ENCODE data around the gene TBC1D13. TPM values are rescaled to one million over a fixed set of nuclear protein-coding genes. Genes with fewer than 3 reads are reported as not detected.

Gene TBC1D13
- total and polyA plus RNA-seq, 11 donors = 9.6 to 27.3 (median 18.4) TPM

DNA sequence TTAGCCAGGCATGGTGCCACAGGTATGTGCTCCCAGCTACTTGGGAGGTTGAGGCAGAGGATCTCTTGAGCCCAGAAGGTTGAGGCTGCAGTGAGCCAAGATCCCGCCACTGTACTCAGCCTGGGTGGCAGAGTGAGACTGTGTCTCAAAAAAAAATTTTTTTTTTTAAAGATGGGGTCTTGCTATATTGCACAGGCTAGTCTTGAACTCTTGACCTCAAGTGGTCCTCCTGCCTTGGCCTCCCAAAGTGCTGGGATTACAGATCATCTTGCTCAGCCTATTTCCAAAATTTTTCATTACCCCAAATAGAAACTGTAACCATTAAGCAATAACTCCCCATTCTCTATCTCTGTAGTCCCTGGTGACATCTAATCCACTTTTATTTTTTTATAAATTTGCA lies 4.4 kb upstream of the TBC1D13 start:
- no peak for ATAC-seq
- Histone ChIP-seq H3K36me3 (no peaks in the 10 kb centered on the region), H3K27me3 (no peaks in the 10 kb centered on the region), H3K27ac (peak overlapping the region in 1 of 12 donors; percentile 54), H3K4me3 (no peak overlapping the region), H3K9me3 (peaks cover 0 to 10% (median 0%) of the 10 kb centered on the region in 12 donors), H3K4me1 (peaks cover 0 to 18% (median 5%) of the 10 kb centered on the region in 12 donors)
- no peak for DNase-seq
- 89 to 100% (median 93%) methylated on average over 1 of the region's 1 CpG for WGBS, 4 donors
- intact Hi-C loops (cut with DNase I) = no loop called here
- no peak for TF ChIP-seq POLR2A (IDR thresholded peaks at IDR 0.05)
- TF ChIP-seq, protein P1, sequence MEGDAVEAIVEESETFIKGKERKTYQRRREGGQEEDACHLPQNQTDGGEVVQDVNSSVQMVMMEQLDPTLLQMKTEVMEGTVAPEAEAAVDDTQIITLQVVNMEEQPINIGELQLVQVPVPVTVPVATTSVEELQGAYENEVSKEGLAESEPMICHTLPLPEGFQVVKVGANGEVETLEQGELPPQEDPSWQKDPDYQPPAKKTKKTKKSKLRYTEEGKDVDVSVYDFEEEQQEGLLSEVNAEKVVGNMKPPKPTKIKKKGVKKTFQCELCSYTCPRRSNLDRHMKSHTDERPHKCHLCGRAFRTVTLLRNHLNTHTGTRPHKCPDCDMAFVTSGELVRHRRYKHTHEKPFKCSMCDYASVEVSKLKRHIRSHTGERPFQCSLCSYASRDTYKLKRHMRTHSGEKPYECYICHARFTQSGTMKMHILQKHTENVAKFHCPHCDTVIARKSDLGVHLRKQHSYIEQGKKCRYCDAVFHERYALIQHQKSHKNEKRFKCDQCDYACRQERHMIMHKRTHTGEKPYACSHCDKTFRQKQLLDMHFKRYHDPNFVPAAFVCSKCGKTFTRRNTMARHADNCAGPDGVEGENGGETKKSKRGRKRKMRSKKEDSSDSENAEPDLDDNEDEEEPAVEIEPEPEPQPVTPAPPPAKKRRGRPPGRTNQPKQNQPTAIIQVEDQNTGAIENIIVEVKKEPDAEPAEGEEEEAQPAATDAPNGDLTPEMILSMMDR (IDR thresholded peaks at IDR 0.05) = no peak

GRCh38 chr9:128785427-128785826 lies 1.6 kb upstream of the TBC1D13 start:
- Histone ChIP-seq H3K27ac (no peak overlapping the region), H3K36me3 (peaks cover 0 to 20% (median 8%) of the 10 kb centered on the region in 9 donors), H3K27me3 (no peaks in the 10 kb centered on the region), H3K4me1 (peaks cover 0 to 26% (median 15%) of the 10 kb centered on the region in 12 donors), H3K9me3 (peaks cover 0 to 10% (median 0%) of the 10 kb centered on the region in 12 donors), H3K4me3 (no peak overlapping the region)
- intact Hi-C loops (cut with DNase I) = loop anchor here in 2 of 10 donors (1.0 to 5.0 kb wide), 3 partner anchors 12 to 83 kb away; partner anchors contain the start of gene PKN3 (in 1 of the 2)
- no peak for TF ChIP-seq POLR2A (IDR thresholded peaks at IDR 0.05)
- TF ChIP-seq, protein P1 (IDR thresholded peaks at IDR 0.05) = no peak
- 96 to 99% (median 97%) methylated on average over 6 of the region's 6 CpGs for WGBS, 4 donors
- ATAC-seq (no peak), DNase-seq (no peak)

DNA sequence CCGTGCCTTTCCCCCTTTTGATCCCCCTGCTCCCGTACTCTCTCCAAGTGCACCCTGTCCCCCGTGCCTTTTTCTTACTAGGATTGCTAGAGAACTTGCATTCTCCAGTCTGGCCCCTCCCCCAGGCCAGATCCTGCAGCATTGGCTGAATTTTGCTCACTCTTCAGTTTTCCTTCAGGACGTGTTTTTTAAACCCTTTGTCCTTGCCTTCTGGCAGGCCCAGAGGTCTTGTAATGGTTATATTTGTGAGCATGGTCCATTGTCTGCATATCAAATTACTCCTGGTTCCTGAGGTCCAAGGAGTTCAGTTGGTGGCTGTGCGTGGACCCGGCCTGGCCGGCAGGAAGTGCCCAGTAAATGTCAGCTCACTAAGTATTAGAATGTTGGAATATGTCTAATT lies 606 bp downstream of the TBC1D13 start:
- H3K4me3 ChIP-seq = peak overlapping the region; percentile 77 to 100 (median 95)

GRCh38 chr9:128788445-128788844 lies 1.4 kb downstream of the TBC1D13 start:
- no peak for ATAC-seq

More for the DNA sequence above, 606 bp downstream of the TBC1D13 start:
- DNase-seq = peak in 1 of 5 donors; percentile 26
- peak overlapping the region in 11 of 12 donors; percentile 79 to 92 (median 87) for H3K27ac ChIP-seq
- H3K4me1 ChIP-seq = peaks cover 0 to 26% (median 15%) of the 10 kb centered on the region in 12 donors
- no peaks in the 10 kb centered on the region for H3K27me3 ChIP-seq
- H3K36me3 ChIP-seq = peaks cover 0 to 42% (median 29%) of the 10 kb centered on the region in 9 donors
- ATAC-seq = peak in 2 of 4 donors; percentile 1 to 9
- WGBS, 4 donors = 1 to 3% (median 3%) methylated on average over 7 of the region's 7 CpGs
- intact Hi-C loops (cut with DNase I) = loop anchor here in 5 of 10 donors (1.0 to 5.0 kb wide), 5 partner anchors 15 to 85 kb away; partner anchors contain the start of gene PKN3 (in 2 of the 5)
- H3K9me3 ChIP-seq = no peaks in the 10 kb centered on the region
- TF ChIP-seq POLR2A (IDR thresholded peaks at IDR 0.05) = no peak
- TF ChIP-seq, protein P1 (IDR thresholded peaks at IDR 0.05) = no peak

More at GRCh38 chr9:128788445-128788844, 1.4 kb downstream of the TBC1D13 start:
- H3K27me3 ChIP-seq = no peaks in the 10 kb centered on the region
- peak overlapping the region in 8 of 12 donors; percentile 77 to 100 (median 96) for H3K4me3 ChIP-seq
- DNase-seq = no peak
- peaks cover 0 to 25% (median 13%) of the 10 kb centered on the region in 12 donors for H3K4me1 ChIP-seq
- intact Hi-C loops (cut with DNase I) = loop anchor here in 2 of 10 donors (5.0 kb wide), 2 partner anchors 56 to 86 kb away; partner anchors contain the start of gene PKN3 (in 1 of the 2)
- no peaks in the 10 kb centered on the region for H3K9me3 ChIP-seq
- no peak for TF ChIP-seq POLR2A (IDR thresholded peaks at IDR 0.05)
- TF ChIP-seq, protein P1 (IDR thresholded peaks at IDR 0.05) = no peak
- 75 to 95% (median 93%) methylated on average over 1 of the region's 1 CpG for WGBS, 4 donors
- no peak overlapping the region for H3K27ac ChIP-seq
- H3K36me3 ChIP-seq = peaks cover 0 to 50% (median 37%) of the 10 kb centered on the region in 9 donors
